Upper lobe of left lung (tissue), 6 donors: ENCODE data around the gene LAMB1. TPM values are rescaled to one million over a fixed set of nuclear protein-coding genes. Genes with fewer than 3 reads are reported as not detected.
A peak's percentile ranks its signal among the peaks of the same experiment; 100 is the strongest.
"Not testable (repeated sequence)": the region's sequence is repeated elsewhere in the genome, so short reads cannot be mapped to it uniquely, and the experiment has no call there.

Experiments used
- ATAC-seq, 2 donors: fragments of 200-7000 bp; cut with Tn5 transposase; one replicate each; pipeline ENCODE4 v1.9.1; 2022; ENCODE audit warnings: mild to moderate bottlenecking in 2 of 2, moderate library complexity in 2 of 2; ENCODE audit not compliant: low FRiP score in 2 of 2
- DNase-seq, 2 donors: peaks; one replicate each; pipeline ENCODE4 v3.0.0-alpha.2; 2019 to 2020
- H3K27ac ChIP-seq, 4 donors: fragments of 200-600 bp; sonication (generic); one replicate each; pipeline ENCODE4 v1.5.1; 2016 to 2019
- H3K27me3 ChIP-seq, 4 donors: fragments of 200-600 bp; sonication (generic); one replicate each; pipeline ENCODE4 v1.5.1; 2017 to 2019
- H3K36me3 ChIP-seq, 4 donors: fragments of 200-600 bp; sonication (generic); one replicate each; pipeline ENCODE4 v1.5.1; 2016 to 2019
- H3K4me1 ChIP-seq, 4 donors: fragments of 200-600 bp; sonication (generic); one replicate each; pipeline ENCODE4 v1.5.1; 2018 to 2019
- H3K4me3 ChIP-seq, 4 donors: fragments of 200-600 bp; sonication (generic); one replicate each; pipeline ENCODE4 v1.5.1; 2017 to 2019; ENCODE audit warnings: mild to moderate bottlenecking in 2 of 4, moderate library complexity in 1 of 4
- H3K9me3 ChIP-seq, 4 donors: fragments of 200-600 bp; sonication (generic); one replicate each; pipeline ENCODE4 v1.5.1; 2018 to 2019
- CTCF ChIP-seq, 6 experiments: fragments of 450-650 bp in 4 of 6; fragments of 200-600 bp in 2 of 6; sonication (generic) in 2 of 6; IDR thresholded peaks; one replicate each; pipeline ENCODE4 v1.5.1; 2016 to 2019; ENCODE audit warnings: antibody characterized with exemption in 6 of 6
- EP300 ChIP-seq, 4 donors: sonication (generic); formaldehyde crosslinking; IDR thresholded peaks; one replicate each; pipeline ENCODE4 v1.5.1; 2017; ENCODE audit warnings: antibody characterized with exemption in 4 of 4, control low read depth in 2 of 4
- POLR2A ChIP-seq, 4 donors: fragments of 450-650 bp; IDR thresholded peaks; one replicate each; pipeline ENCODE4 v1.5.1; 2016 to 2017; ENCODE audit warnings: antibody characterized with exemption in 4 of 4, mild to moderate bottlenecking in 2 of 4
- POLR2AphosphoS5 ChIP-seq, 2 donors: sonication (generic); formaldehyde crosslinking; IDR thresholded peaks; one replicate each; pipeline ENCODE4 v1.5.1; 2017; ENCODE audit warnings: antibody characterized with exemption in 2 of 2
- WGBS, 2 donors: methylation state at CpG; one replicate each; pipeline ENCODE4 v1.1.5; 2017 to 2018; 5-methylcytosine and 5-hydroxymethylcytosine counted together
- total RNA-seq, 6 donors: library from RNA; depleted of rRNA in 4 of 6; stranded (reverse); fragments of >200 nt in 4 of 6; gene quantifications; one replicate each; pipeline versions ENCODE4 v1.1.0 to v1.2.1, GENCODE V29; 2016 to 2021
- donor health status: DM: no; HTN: no; CAD: no; lungs with moderate emphysema.
- donor health status: DM: no; HTN: yes; CAD: no; lungs with severe emphysema.

LAMB1 gene
- total RNA-seq, 6 donors from 2014 or later: 100 to 443 (median 135) TPM

- ATAC-seq: no peak
- TF ChIP-seq CTCF (IDR thresholded peaks at IDR 0.05) (no peak), EP300 (IDR thresholded peaks at IDR 0.05) (no peak), POLR2A (IDR thresholded peaks at IDR 0.05) (no peak), POLR2AphosphoS5 (IDR thresholded peaks at IDR 0.05) (no peak)
- H3K36me3 ChIP-seq: peaks cover 9 to 100% (median 18%) of the 10 kb centered on the region in 4 donors
- H3K27me3 ChIP-seq: no peaks in the 10 kb centered on the region
- 76 to 84% methylated on average over 1 of the region's 1 CpG for WGBS, 2 donors
- H3K4me1 ChIP-seq: peaks cover 0 to 4% (median 2%) of the 10 kb centered on the region in 4 donors
- DNase-seq: no peak
- peak overlapping the region in 1 of 4 donors; percentile 0 for H3K27ac ChIP-seq
- H3K4me3 ChIP-seq: no peak overlapping the region
- H3K9me3 ChIP-seq: no peaks in the 10 kb centered on the region
These were observed 80.1 kb downstream of the LAMB1 start for GRCh38 chr7:107922886-107923285.

GRCh38 chr7:107921826-107922225, 81.1 kb downstream of the LAMB1 start:
- peaks cover 12 to 100% (median 23%) of the 10 kb centered on the region in 4 donors for H3K36me3 ChIP-seq
- not testable (repeated sequence) for H3K9me3 ChIP-seq

GRCh38 chr7:107920048-107920772, 82.8 kb downstream of the LAMB1 start:
- DNase-seq (no peak), ATAC-seq (no peak)
- Histone ChIP-seq H3K27me3 (no peaks in the 10 kb centered on the region), H3K36me3 (peaks cover 14 to 100% (median 27%) of the 10 kb centered on the region in 4 donors), H3K4me1 (peaks cover 0 to 4% (median 2%) of the 10 kb centered on the region in 4 donors), H3K4me3 (no peak overlapping the region), H3K27ac (peak overlapping the region in 1 of 4 donors; percentile 22), H3K9me3 (no peaks in the 10 kb centered on the region)
- WGBS, 2 donors: 21 to 43% methylated on average over 1 of the region's 1 CpG
- TF ChIP-seq CTCF (IDR thresholded peaks at IDR 0.05) (no peak), POLR2A (IDR thresholded peaks at IDR 0.05) (no peak), EP300 (IDR thresholded peaks at IDR 0.05) (no peak), POLR2AphosphoS5 (IDR thresholded peaks at IDR 0.05) (no peak)

More at GRCh38 chr7:107921826-107922225, 81.1 kb downstream of the LAMB1 start:
- not testable (repeated sequence) for DNase-seq, ATAC-seq, H3K27me3 ChIP-seq, H3K4me1 ChIP-seq, H3K4me3 ChIP-seq, H3K27ac ChIP-seq
- 48 to 70% methylated on average over 2 of the region's 2 CpGs for WGBS, 2 donors

GRCh38 chr7:107918948-107919347, 84.0 kb downstream of the LAMB1 start:
- H3K4me1 ChIP-seq: peaks cover 0 to 8% (median 0%) of the 10 kb centered on the region in 4 donors
- peaks cover 14 to 87% (median 27%) of the 10 kb centered on the region in 4 donors for H3K36me3 ChIP-seq
- ATAC-seq: no peak
- H3K4me3 ChIP-seq: no peak overlapping the region
- H3K9me3 ChIP-seq: no peaks in the 10 kb centered on the region
- H3K27ac ChIP-seq: no peak overlapping the region
- H3K27me3 ChIP-seq: no peaks in the 10 kb centered on the region
- 96 to 97% methylated on average over 2 of the region's 2 CpGs for WGBS, 2 donors
- TF ChIP-seq POLR2AphosphoS5 (IDR thresholded peaks at IDR 0.05): no peak
- TF ChIP-seq CTCF (IDR thresholded peaks at IDR 0.05): no peak
- TF ChIP-seq EP300 (IDR thresholded peaks at IDR 0.05): no peak
- no peak for TF ChIP-seq POLR2A (IDR thresholded peaks at IDR 0.05)
- no peak for DNase-seq

GRCh38 chr7:107917763-107918651, 85.0 kb downstream of the LAMB1 start:
- peaks cover 0 to 14% (median 0%) of the 10 kb centered on the region in 4 donors for H3K4me1 ChIP-seq
- no peak overlapping the region for H3K27ac ChIP-seq
- ATAC-seq (no peak), DNase-seq (no peak)
- no peak for TF ChIP-seq POLR2A (IDR thresholded peaks at IDR 0.05)
- no peak for TF ChIP-seq CTCF (IDR thresholded peaks at IDR 0.05)
- no peak for TF ChIP-seq POLR2AphosphoS5 (IDR thresholded peaks at IDR 0.05)
- TF ChIP-seq EP300 (IDR thresholded peaks at IDR 0.05): no peak
- no peaks in the 10 kb centered on the region for H3K9me3 ChIP-seq
- peaks cover 14 to 78% (median 26%) of the 10 kb centered on the region in 4 donors for H3K36me3 ChIP-seq
- 86% methylated on average over 3 of the region's 3 CpGs for WGBS, 2 donors
- H3K4me3 ChIP-seq: no peak overlapping the region
- no peaks in the 10 kb centered on the region for H3K27me3 ChIP-seq
